Caco-2 (cell line): ENCODE measurements around the gene RSPO4. TPM values are rescaled to one million over a fixed set of nuclear protein-coding genes. Genes with fewer than 3 reads are reported as not detected.
"Not testable (repeated sequence)": the region's sequence is repeated elsewhere in the genome, so short reads cannot be mapped to it uniquely, and the experiment has no call there.

Experiments
- BruUV-seq: library from RNA; stranded (reverse); fragments of 400-500 nt; replicated peaks from 2 replicates; lab custom pipeline; 2021; lab: Mats Ljungman, UMichigan
- CTCF ChIA-PET: fragments of 300-600 bp; sonication (Branson Sonifier 250); formaldehyde crosslinking; loops from one replicate; lab custom pipeline; 2022; ENCODE audit warnings: antibody characterized with exemption; lab: Charles Lee
- POLR2A ChIA-PET: fragments of 300-600 bp; sonication (Branson Sonifier 250); formaldehyde crosslinking; loops from one replicate; lab custom pipeline; 2022; ENCODE audit warnings: antibody characterized with exemption; lab: Charles Lee
- DNase-seq, 2 experiments: peaks; one replicate each; pipeline versions ENCODE4 v3.0.0 to v3.0.0-alpha.2; 2020 to 2022
- H3K27me3 ChIP-seq: replicated peaks from 2 replicates; pipeline ENCODE4 v1.6.0; 2011; ENCODE audit warnings: low read length; ENCODE audit not compliant: control insufficient read depth, insufficient read depth
- H3K36me3 ChIP-seq: 2 replicates; pipeline ENCODE4 v1.5.1; 2011; ENCODE audit warnings: low read length; ENCODE audit not compliant: control insufficient read depth, insufficient read depth
- H3K4me1 ChIP-seq: fragments of 250-450 bp; sonication (Bioruptor Pico); 2 replicates; pipeline ENCODE4 v1.5.1; 2020; ENCODE audit warnings: mild to moderate bottlenecking
- H3K4me3 ChIP-seq: 2 replicates; pipeline ENCODE4 v1.5.1; 2011; ENCODE audit warnings: low read depth, mild to moderate bottlenecking, control low read depth, low read length
- H3K9me3 ChIP-seq: fragments of 250-450 bp; sonication (Bioruptor Pico); 2 replicates; pipeline ENCODE4 v1.5.1; 2020; ENCODE audit warnings: mild to moderate bottlenecking, moderate library complexity
- H3K27ac Mint-ChIP-seq: one replicate; pipeline ENCODE4 v1.8.0; 2022; ENCODE audit warnings: mixed read lengths; ENCODE audit not compliant: unreplicated experiment
- H3K27me3 Mint-ChIP-seq: one replicate; pipeline ENCODE4 v1.8.0; 2022; ENCODE audit warnings: mixed read lengths; ENCODE audit not compliant: insufficient read depth, unreplicated experiment
- H3K36me3 Mint-ChIP-seq: one replicate; pipeline ENCODE4 v1.8.0; 2022; ENCODE audit warnings: mild to moderate bottlenecking, mixed read lengths; ENCODE audit not compliant: insufficient read depth, unreplicated experiment
- H3K4me1 Mint-ChIP-seq: one replicate; pipeline ENCODE4 v1.8.0; 2022; ENCODE audit warnings: low read depth, mixed read lengths; ENCODE audit not compliant: unreplicated experiment
- H3K4me3 Mint-ChIP-seq: one replicate; pipeline ENCODE4 v1.8.0; 2022; ENCODE audit warnings: mild to moderate bottlenecking, moderate library complexity, mixed read lengths; ENCODE audit not compliant: unreplicated experiment
- H3K9me3 Mint-ChIP-seq: one replicate; pipeline ENCODE4 v1.8.0; 2022; ENCODE audit warnings: mixed read lengths; ENCODE audit not compliant: unreplicated experiment
- CTCF ChIP-seq, 2 experiments: fragments of 200-600 bp in 1 of 2; IDR thresholded peaks; 1 replicate in 1 of 2; 2 replicates in 1 of 2; pipeline versions ENCODE4 v1.5.1 to v1.8.0; 2011 to 2022; ENCODE audit warnings: antibody characterized with exemption in 1 of 2, control low read depth in 1 of 2, inconsistent platforms in 1 of 2, low read depth in 1 of 2, low read length in 1 of 2, mild to moderate bottlenecking in 1 of 2, moderate library complexity in 1 of 2; ENCODE audit not compliant: insufficient read depth in 1 of 2, severe bottlenecking in 1 of 2, unreplicated experiment in 1 of 2
- intact Hi-C: fragments of 100-400 bp; cut with micrococcal nuclease; formaldehyde crosslinking; loops from one replicate; pipeline ENCODE4 v1.10.0; 2022; ENCODE audit not compliant: unreplicated experiment
- total RNA-seq: library from RNA; stranded (reverse); gene quantifications from 2 replicates; pipeline ENCODE4 v1.2.3, GENCODE V29; 2022

RSPO4 gene
- total RNA-seq, 1 experiment from 2014 or later, result 0.41 TPM

GRCh38 chr20:988272-988671 lies 13.8 kb downstream of the RSPO4 start:
- no peaks in the 10 kb centered on the region for H3K36me3 Mint-ChIP-seq
- H3K4me3 ChIP-seq, result no peak overlapping the region
- H3K9me3 ChIP-seq, result no peaks in the 10 kb centered on the region
- no TSS peak for BruUV-seq
- no peak overlapping the region for H3K4me3 Mint-ChIP-seq
- H3K27ac Mint-ChIP-seq, result no peak overlapping the region
- no peaks in the 10 kb centered on the region for H3K36me3 ChIP-seq
- no peak for TF ChIP-seq CTCF (IDR thresholded peaks at IDR 0.05; ENCODE audit: insufficient read depth in 1 of 2, low read depth in 1 of 2, low read length in 1 of 2, severe bottlenecking in 1 of 2, unreplicated experiment in 1 of 2)
- DNase-seq, result no peak
- intact Hi-C loops, result no loop called here
- ChIA-PET POLR2A (no interaction called here), CTCF (interaction anchor here (1.0 kb wide), 1 partner anchor 19 kb away, joined by 3 read pairs; no protein-coding TSS in a partner anchor)
- H3K4me1 ChIP-seq, result no peaks in the 10 kb centered on the region
- H3K27me3 ChIP-seq, result no peaks in the 10 kb centered on the region
- H3K4me1 Mint-ChIP-seq, result no peaks in the 10 kb centered on the region
- H3K9me3 Mint-ChIP-seq, result no peaks in the 10 kb centered on the region
- peaks cover 14% of the 10 kb centered on the region for H3K27me3 Mint-ChIP-seq

GRCh38 chr20:987677-988076 lies 14.4 kb downstream of the RSPO4 start:
- Histone ChIP-seq H3K4me3 (no peak overlapping the region), H3K4me1 (no peaks in the 10 kb centered on the region), H3K27me3 (no peaks in the 10 kb centered on the region), H3K9me3 (no peaks in the 10 kb centered on the region), H3K36me3 (no peaks in the 10 kb centered on the region)
- intact Hi-C loops, result no loop called here
- Mint-ChIP-seq H3K9me3 (no peaks in the 10 kb centered on the region), H3K4me3 (no peak overlapping the region), H3K27me3 (peaks cover 13% of the 10 kb centered on the region), H3K36me3 (no peaks in the 10 kb centered on the region), H3K27ac (no peak overlapping the region), H3K4me1 (no peaks in the 10 kb centered on the region)
- no peak for DNase-seq
- ChIA-PET CTCF (interaction anchor here (0.6 to 1.0 kb wide), 2 partner anchors 18 to 25 kb away, joined by 3 to 4 read pairs; no protein-coding TSS in a partner anchor), POLR2A (no interaction called here)
- no TSS peak for BruUV-seq
- no peak for TF ChIP-seq CTCF (IDR thresholded peaks at IDR 0.05; ENCODE audit: insufficient read depth in 1 of 2, low read depth in 1 of 2, low read length in 1 of 2, severe bottlenecking in 1 of 2, unreplicated experiment in 1 of 2)

GRCh38 chr20:986733-987355 lies 15.3 kb downstream of the RSPO4 start:
- no peak for TF ChIP-seq CTCF (IDR thresholded peaks at IDR 0.05; ENCODE audit: insufficient read depth in 1 of 2, low read depth in 1 of 2, low read length in 1 of 2, severe bottlenecking in 1 of 2, unreplicated experiment in 1 of 2)
- no peaks in the 10 kb centered on the region for H3K9me3 Mint-ChIP-seq
- ChIA-PET CTCF (interaction anchor here (0.6 kb wide), 1 partner anchor 26 kb away, joined by 4 read pairs; no protein-coding TSS in a partner anchor), POLR2A (no interaction called here)
- Histone ChIP-seq H3K9me3 (no peaks in the 10 kb centered on the region), H3K4me1 (no peaks in the 10 kb centered on the region), H3K4me3 (no peak overlapping the region), H3K27me3 (no peaks in the 10 kb centered on the region), H3K36me3 (no peaks in the 10 kb centered on the region)
- DNase-seq, result no peak
- intact Hi-C loops, result no loop called here
- no TSS peak for BruUV-seq
- no peak overlapping the region for H3K4me3 Mint-ChIP-seq
- H3K36me3 Mint-ChIP-seq, result no peaks in the 10 kb centered on the region
- H3K4me1 Mint-ChIP-seq, result no peaks in the 10 kb centered on the region
- no peak overlapping the region for H3K27ac Mint-ChIP-seq
- H3K27me3 Mint-ChIP-seq, result peaks cover 13% of the 10 kb centered on the region

GRCh38 chr20:984994-985393 lies 17.1 kb downstream of the RSPO4 start:
- intact Hi-C loops, H3K9me3 Mint-ChIP-seq, BruUV-seq, H3K36me3 Mint-ChIP-seq, H3K4me1 ChIP-seq, H3K27me3 ChIP-seq, H3K4me3 ChIP-seq, CTCF ChIA-PET, H3K27ac Mint-ChIP-seq, H3K9me3 ChIP-seq, DNase-seq, H3K36me3 ChIP-seq, POLR2A ChIA-PET, H3K4me1 Mint-ChIP-seq, H3K4me3 Mint-ChIP-seq: not testable (repeated sequence)
- H3K27me3 Mint-ChIP-seq, result peaks cover 13% of the 10 kb centered on the region
